B cell (primary cell): Measurements from ENCODE around the gene MAN1B1. TPM values are rescaled to one million over a fixed set of nuclear protein-coding genes. Genes with fewer than 3 reads are reported as not detected.

Source experiments
- ATAC-seq: fragments of 200-7000 bp; cut with Tn5 transposase; one replicate; pipeline ENCODE4 v1.10.0; 2021; ENCODE audit warnings: low read depth, mild to moderate bottlenecking, moderate number of reproducible peaks, moderate library complexity
- CTCF ChIA-PET: fragments of 350-600 bp; sonication (Branson Sonifier 250); formaldehyde crosslinking; loops from one replicate; lab custom pipeline; 2021; ENCODE audit warnings: antibody characterized with exemption, inconsistent platforms; lab: Charles Lee
- POLR2A ChIA-PET: fragments of 350-600 bp; sonication (Branson Sonifier 250); formaldehyde crosslinking; loops from one replicate; lab custom pipeline; 2021; ENCODE audit warnings: antibody characterized with exemption; lab: Charles Lee
- DNase-seq: peaks from one replicate; pipeline ENCODE4 v3.0.0; 2013
- H2AFZ ChIP-seq: 2 replicates; pipeline ENCODE4 v1.6.1; 2012; ENCODE audit warnings: mild to moderate bottlenecking, low read depth, low read length; ENCODE audit not compliant: insufficient read depth, poor library complexity, severe bottlenecking
- H3K27ac ChIP-seq, 2 donors: 1 replicate in 1 of 2; 2 replicates in 1 of 2; pipeline ENCODE4 v1.5.1; 2012 to 2013; ENCODE audit warnings: low read length in 2 of 2, mild to moderate bottlenecking in 2 of 2, moderate library complexity in 1 of 2
- H3K27me3 ChIP-seq, 4 experiments: fragments of 200-600 bp in 1 of 4; sonication (generic) in 1 of 4; replicated peaks in 1 of 4; 1 replicate in 2 of 4; 2 replicates in 2 of 4; pipeline versions ENCODE4 v1.6.1 to v1.7.0; 2013 to 2016; ENCODE audit warnings: low read length in 3 of 4, mild to moderate bottlenecking in 2 of 4, mixed read lengths in 1 of 4, moderate library complexity in 1 of 4; ENCODE audit not compliant: insufficient read depth in 4 of 4, control insufficient read depth in 3 of 4; ENCODE audit errors: control extremely low read depth in 1 of 4
- H3K36me3 ChIP-seq, 2 experiments: replicated peaks in 1 of 2; 1 replicate in 1 of 2; 2 replicates in 1 of 2; pipeline versions ENCODE4 v1.6.1 to v1.7.1; 2013; ENCODE audit warnings: low read length in 1 of 2; ENCODE audit not compliant: insufficient read depth in 2 of 2, control insufficient read depth in 1 of 2; ENCODE audit errors: control extremely low read depth in 1 of 2, extremely low read depth in 1 of 2
- H3K4me1 ChIP-seq, 2 donors: fragments of 200-600 bp in 1 of 2; sonication (generic) in 1 of 2; 1 replicate in 1 of 2; 2 replicates in 1 of 2; pipeline versions ENCODE4 v1.5.1 to v1.6.1; 2013 to 2017; ENCODE audit warnings: low read length in 2 of 2; ENCODE audit not compliant: control insufficient read depth in 2 of 2, insufficient read depth in 2 of 2
- H3K4me2 ChIP-seq: replicated peaks from 2 replicates; pipeline ENCODE3; 2012; ENCODE audit warnings: mild to moderate bottlenecking, low read depth, low read length; ENCODE audit not compliant: poor library complexity, severe bottlenecking
- H3K4me3 ChIP-seq, 5 experiments: fragments of 200-600 bp in 1 of 5; sonication (generic) in 1 of 5; 1 replicate in 3 of 5; 2 replicates in 2 of 5; pipeline versions ENCODE4 v1.5.1 to v1.7.0; 2011 to 2016; ENCODE audit warnings: low read length in 4 of 5, mild to moderate bottlenecking in 4 of 5, low read depth in 2 of 5, control low read depth in 1 of 5, moderate library complexity in 1 of 5; ENCODE audit not compliant: insufficient read depth in 1 of 5; ENCODE audit errors: control extremely low read depth in 1 of 5, extremely low read depth in 1 of 5
- H3K79me2 ChIP-seq: fragments of 200-600 bp; sonication (generic); one replicate; pipeline ENCODE4 v1.6.0; 2016; ENCODE audit warnings: low read length; ENCODE audit not compliant: control insufficient read depth, insufficient read depth
- H3K9ac ChIP-seq: fragments of 200-600 bp; sonication (generic); 2 replicates; pipeline ENCODE4 v1.6.1; 2017; ENCODE audit warnings: mild to moderate bottlenecking, low read length, moderate library complexity
- H3K9me3 ChIP-seq, 3 donors: one replicate each; pipeline versions ENCODE4 v1.6.1 to v1.7.1; 2013; ENCODE audit warnings: low read length in 2 of 3; ENCODE audit not compliant: control insufficient read depth in 2 of 3, insufficient read depth in 1 of 3; ENCODE audit errors: control extremely low read depth in 1 of 3
- H4K20me1 ChIP-seq: 2 replicates; pipeline ENCODE4 v1.6.0; 2012; ENCODE audit warnings: mild to moderate bottlenecking, low read length; ENCODE audit not compliant: insufficient read depth, control insufficient read depth, poor library complexity, severe bottlenecking
- H3K27ac Mint-ChIP-seq: one replicate; pipeline ENCODE4 v1.8.0; 2021; ENCODE audit warnings: mixed read lengths
- H3K27me3 Mint-ChIP-seq: one replicate; pipeline ENCODE4 v1.8.0; 2021; ENCODE audit warnings: mixed read lengths
- H3K4me1 Mint-ChIP-seq: one replicate; pipeline ENCODE4 v1.8.0; 2021; ENCODE audit warnings: mixed read lengths
- H3K4me3 Mint-ChIP-seq: one replicate; pipeline ENCODE4 v1.8.0; 2021; ENCODE audit warnings: mixed read lengths
- H3K9me3 Mint-ChIP-seq: one replicate; pipeline ENCODE4 v1.8.0; 2022; ENCODE audit warnings: mixed read lengths; ENCODE audit not compliant: insufficient read depth
- CTCF ChIP-seq: fragments of 200-600 bp; IDR thresholded peaks from one replicate; pipeline ENCODE4 v1.8.0; 2022; ENCODE audit warnings: antibody characterized with exemption, mild to moderate bottlenecking
- EZH2 ChIP-seq: IDR thresholded peaks from 2 replicates; pipeline ENCODE4 v1.6.1; 2012; ENCODE audit warnings: borderline replicate concordance, low read depth, mild to moderate bottlenecking, moderate library complexity, low read length; ENCODE audit not compliant: insufficient read depth, poor library complexity, severe bottlenecking
- WGBS: methylation state at CpG from one replicate; pipeline ENCODE4 v1.1.5; 2013; ENCODE audit warnings: missing lambda C conversion rate; ENCODE audit not compliant: insufficient coverage; 5-methylcytosine and 5-hydroxymethylcytosine counted together
- intact Hi-C: fragments of 100-400 bp; cut with micrococcal nuclease; formaldehyde crosslinking; loops from one replicate; pipeline ENCODE4 v1.10.0; 2022
- polyA plus RNA-seq: library from polyadenylated mRNA; depleted of rRNA; stranded (reverse); fragments of >200 nt; gene quantifications from 2 replicates; pipeline ENCODE4 v1.2.3, GENCODE V29; 2012
- small RNA-seq: library from RNA; depleted of rRNA; stranded (forward); fragments of <200 nt; gene quantifications from one replicate; pipeline ENCODE3, GENCODE V24; 2012; ENCODE audit warnings: low replicate concordance, low read depth; ENCODE audit not compliant: insufficient read length
- total RNA-seq, 2 donors: library from RNA; stranded (reverse); fragments of 120-200 nt in 1 of 2; gene quantifications; 1 replicate in 1 of 2; 2 replicates in 1 of 2; pipeline versions ENCODE4 v1.2.3 to v1.2.4, GENCODE V29; 2013 to 2022

The MAN1B1 gene
- total and polyA plus RNA-seq, 2 donors (not counting 1 experiment from before 2014, with no cell fraction given) = 47.0 to 68.4 TPM

- H3K4me3 Mint-ChIP-seq = no peak overlapping the region
- whole genome bisulfite sequencing = 40% methylated on average over 2 of the region's 4 CpGs
These were observed 71.8 kb downstream of the MAN1B1 start for GRCh38 chr9:137158625-137159024.

More at GRCh38 chr9:137158625-137159024, 71.8 kb downstream of the MAN1B1 start:
- Histone ChIP-seq H3K27me3 (peaks cover 0 to 73% (median 21%) of the 10 kb centered on the region in 4 experiments), H3K79me2 (no peaks in the 10 kb centered on the region), H3K4me3 (no peak overlapping the region), H3K27ac (no peak overlapping the region), H3K9me3 (peaks cover 0 to 33% (median 0%) of the 10 kb centered on the region in 3 donors), H3K9ac (no peak overlapping the region), H4K20me1 (no peaks in the 10 kb centered on the region), H2AFZ (no peak overlapping the region), H3K4me2 (peak overlapping the region; percentile 8), H3K4me1 (peaks cover 22 to 34% of the 10 kb centered on the region in 2 donors), H3K36me3 (no peaks in the 10 kb centered on the region)
- Mint-ChIP-seq H3K4me1 (peaks cover 29% of the 10 kb centered on the region), H3K27me3 (peaks cover 43% of the 10 kb centered on the region), H3K9me3 (no peaks in the 10 kb centered on the region), H3K27ac (no peak overlapping the region)
- POLR2A ChIA-PET = interaction anchor here (0.5 kb wide), 1 partner anchor 43 kb away, joined by 6 read pairs; no protein-coding TSS in a partner anchor
- CTCF ChIA-PET = interaction anchor here (1.0 kb wide), 1 partner anchor 42 kb away, joined by 3 read pairs; the partner anchor contains the start of gene TPRN
- no peak for DNase-seq
- ATAC-seq = no peak
- TF ChIP-seq EZH2 (no peak), CTCF (no peak)
- intact Hi-C loops = loop anchor here (5.0 kb wide), 1 partner anchor 36 kb away; no protein-coding TSS in a partner anchor

Small RNAs within 50 kb of the gene (small RNA-seq; reads per million reads assigned to genes)
- gene RF00153 = not detected

Other genes starting within 250 kb of the MAN1B1 start
Only the 30 nearest of the 36 such genes appear.
- 99.6 and 102 TPM in 2 replicates for gene FBXW5, start 142.2 kb upstream of the MAN1B1 start, total RNA-seq
- 156 and 195 TPM in 2 replicates for gene FBXW5, start 142.2 kb upstream of the MAN1B1 start, polyA plus RNA-seq
- gene C8G, start 141.7 kb upstream of the MAN1B1 start, total RNA-seq = 1.7 and 2.8 TPM in 2 replicates
- gene C8G, start 141.7 kb upstream of the MAN1B1 start, polyA plus RNA-seq = 0.65 and 2.8 TPM in 2 replicates
- gene LCN12, start 134.7 kb upstream of the MAN1B1 start, total RNA-seq = 1.9 and 2.6 TPM in 2 replicates
- 1.5 and 2.4 TPM in 2 replicates for gene LCN12, start 134.7 kb upstream of the MAN1B1 start, polyA plus RNA-seq
- gene PTGDS, start 109.5 kb upstream of the MAN1B1 start, total RNA-seq = not detected in 2 replicates
- gene PTGDS, start 109.5 kb upstream of the MAN1B1 start, polyA plus RNA-seq = 0.13 and 0.25 TPM in 2 replicates
- not detected in 2 replicates for gene LCNL1, start 104.0 kb upstream of the MAN1B1 start, total RNA-seq
- 0.06 TPM in 1 of 2 replicates, not detected in the other for gene LCNL1, start 104.0 kb upstream of the MAN1B1 start, polyA plus RNA-seq
- 73.0 and 74.8 TPM in 2 replicates for gene PAXX, start 94.6 kb upstream of the MAN1B1 start, total RNA-seq
- gene PAXX, start 94.6 kb upstream of the MAN1B1 start, polyA plus RNA-seq = 126 and 167 TPM in 2 replicates
- gene CLIC3, start 90.4 kb upstream of the MAN1B1 start, total RNA-seq = 1.1 TPM in 2 replicates
- 1.9 and 2.1 TPM in 2 replicates for gene CLIC3, start 90.4 kb upstream of the MAN1B1 start, polyA plus RNA-seq
- gene ABCA2, start 58.7 kb upstream of the MAN1B1 start, total RNA-seq = 29.1 and 30.7 TPM in 2 replicates
- 61.1 and 63.1 TPM in 2 replicates for gene ABCA2, start 58.7 kb upstream of the MAN1B1 start, polyA plus RNA-seq
- gene FUT7, start 54.9 kb upstream of the MAN1B1 start, total RNA-seq = 7.0 and 8.2 TPM in 2 replicates
- gene FUT7, start 54.9 kb upstream of the MAN1B1 start, polyA plus RNA-seq = 2.6 and 7.3 TPM in 2 replicates
- 0.17 and 0.39 TPM in 2 replicates for gene NPDC1, start 40.8 kb upstream of the MAN1B1 start, total RNA-seq
- 0.19 and 3.0 TPM in 2 replicates for gene NPDC1, start 40.8 kb upstream of the MAN1B1 start, polyA plus RNA-seq
- gene ENTPD2, start 32.9 kb upstream of the MAN1B1 start, total RNA-seq = not detected in 2 replicates
- not detected in 2 replicates for gene ENTPD2, start 32.9 kb upstream of the MAN1B1 start, polyA plus RNA-seq
- 0.39 and 0.73 TPM in 2 replicates for gene SAPCD2, start 16.4 kb upstream of the MAN1B1 start, total RNA-seq
- gene SAPCD2, start 16.4 kb upstream of the MAN1B1 start, polyA plus RNA-seq = 0.45 and 0.69 TPM in 2 replicates
- 47.6 and 55.8 TPM in 2 replicates for gene UAP1L1, start 9.5 kb upstream of the MAN1B1 start, total RNA-seq
- gene UAP1L1, start 9.5 kb upstream of the MAN1B1 start, polyA plus RNA-seq = 29.1 and 38.1 TPM in 2 replicates
- gene DPP7, start 27.7 kb downstream of the MAN1B1 start, total RNA-seq = 324 and 335 TPM in 2 replicates
- gene DPP7, start 27.7 kb downstream of the MAN1B1 start, polyA plus RNA-seq = 506 and 546 TPM in 2 replicates
- not detected in 2 replicates for gene GRIN1, start 52.2 kb downstream of the MAN1B1 start, total RNA-seq
- gene GRIN1, start 52.2 kb downstream of the MAN1B1 start, polyA plus RNA-seq = 0.04 TPM in 1 of 2 replicates, not detected in the other
- not detected in 2 replicates for gene LRRC26, start 83.1 kb downstream of the MAN1B1 start, total RNA-seq
- not detected in 2 replicates for gene LRRC26, start 83.1 kb downstream of the MAN1B1 start, polyA plus RNA-seq
- gene TMEM210, start 85.1 kb downstream of the MAN1B1 start, total RNA-seq = not detected in 2 replicates
- not detected in 2 replicates for gene TMEM210, start 85.1 kb downstream of the MAN1B1 start, polyA plus RNA-seq
- gene ANAPC2, start 101.6 kb downstream of the MAN1B1 start, total RNA-seq = 121 and 129 TPM in 2 replicates
- 127 and 138 TPM in 2 replicates for gene ANAPC2, start 101.6 kb downstream of the MAN1B1 start, polyA plus RNA-seq
- gene SSNA1, start 101.7 kb downstream of the MAN1B1 start, total RNA-seq = 52.9 and 53.6 TPM in 2 replicates
- 99.0 and 129 TPM in 2 replicates for gene SSNA1, start 101.7 kb downstream of the MAN1B1 start, polyA plus RNA-seq
- 16.3 and 19.3 TPM in 2 replicates for gene TPRN, start 113.8 kb downstream of the MAN1B1 start, total RNA-seq
- gene TPRN, start 113.8 kb downstream of the MAN1B1 start, polyA plus RNA-seq = 5.7 and 6.4 TPM in 2 replicates
- 35.7 and 38.0 TPM in 2 replicates for gene TMEM203, start 118.7 kb downstream of the MAN1B1 start, total RNA-seq
- gene TMEM203, start 118.7 kb downstream of the MAN1B1 start, polyA plus RNA-seq = 16.1 and 20.6 TPM in 2 replicates
- 37.3 and 40.9 TPM in 2 replicates for gene NDOR1, start 118.7 kb downstream of the MAN1B1 start, total RNA-seq
- gene NDOR1, start 118.7 kb downstream of the MAN1B1 start, polyA plus RNA-seq = 36.4 and 37.6 TPM in 2 replicates
- 1.1 and 1.4 TPM in 2 replicates for gene RNF208, start 135.3 kb downstream of the MAN1B1 start, total RNA-seq
- 0.97 and 1.1 TPM in 2 replicates for gene RNF208, start 135.3 kb downstream of the MAN1B1 start, polyA plus RNA-seq
- gene CYSRT1, start 138.2 kb downstream of the MAN1B1 start, total RNA-seq = 0.22 and 0.32 TPM in 2 replicates
- gene CYSRT1, start 138.2 kb downstream of the MAN1B1 start, polyA plus RNA-seq = 0.51 and 0.68 TPM in 2 replicates
- not detected in 2 replicates for gene RNF224, start 140.5 kb downstream of the MAN1B1 start, total RNA-seq
- not detected in 2 replicates for gene RNF224, start 140.5 kb downstream of the MAN1B1 start, polyA plus RNA-seq
- gene SLC34A3, start 143.9 kb downstream of the MAN1B1 start, total RNA-seq = not detected in 2 replicates
- gene SLC34A3, start 143.9 kb downstream of the MAN1B1 start, polyA plus RNA-seq = not detected in 2 replicates
- 110 and 111 TPM in 2 replicates for gene TUBB4B, start 154.3 kb downstream of the MAN1B1 start, total RNA-seq
- gene TUBB4B, start 154.3 kb downstream of the MAN1B1 start, polyA plus RNA-seq = 245 and 261 TPM in 2 replicates
- not detected in 2 replicates for gene STPG3, start 164.3 kb downstream of the MAN1B1 start, total RNA-seq
- not detected in 2 replicates for gene STPG3, start 164.3 kb downstream of the MAN1B1 start, polyA plus RNA-seq
- gene NELFB, start 168.3 kb downstream of the MAN1B1 start, total RNA-seq = 55.8 and 56.9 TPM in 2 replicates
- 47.1 and 53.7 TPM in 2 replicates for gene NELFB, start 168.3 kb downstream of the MAN1B1 start, polyA plus RNA-seq
- 12.7 and 15.3 TPM in 2 replicates for gene TOR4A, start 190.7 kb downstream of the MAN1B1 start, total RNA-seq
- 6.0 and 8.3 TPM in 2 replicates for gene TOR4A, start 190.7 kb downstream of the MAN1B1 start, polyA plus RNA-seq